CD4-positive, alpha-beta memory T cell (primary cell): ENCODE data around the gene CCDC69. TPM values are rescaled to one million over a fixed set of nuclear protein-coding genes. Genes with fewer than 3 reads are reported as not detected.

Experiments used
- CTCF ChIA-PET: fragments of 350-600 bp; sonication (Branson Sonifier 250); formaldehyde crosslinking; loops from one replicate; lab custom pipeline; 2021; ENCODE audit warnings: inconsistent platforms; ENCODE audit not compliant: partially characterized antibody; lab: Charles Lee
- POLR2A ChIA-PET: fragments of 350-600 bp; sonication (Branson Sonifier 250); formaldehyde crosslinking; loops from one replicate; lab custom pipeline; 2021; ENCODE audit not compliant: partially characterized antibody; lab: Charles Lee
- DNase-seq, 5 donors: peaks; one replicate each; pipeline versions ENCODE4 v3.0.0 to v3.0.0-alpha.2; 2020 to 2022; ENCODE audit warnings: mixed read lengths in 1 of 5
- H3K27ac ChIP-seq: one replicate; pipeline ENCODE4 v1.7.0; 2013; ENCODE audit warnings: low read depth, low read length
- H3K27me3 ChIP-seq: 2 replicates; pipeline ENCODE4 v1.7.0; 2013; ENCODE audit warnings: mild to moderate bottlenecking, low read length, moderate library complexity; ENCODE audit not compliant: insufficient read depth
- H3K36me3 ChIP-seq: 2 replicates; pipeline ENCODE4 v1.7.0; 2013; ENCODE audit warnings: mild to moderate bottlenecking, low read length, moderate library complexity; ENCODE audit not compliant: insufficient read depth
- H3K4me1 ChIP-seq: 2 replicates; pipeline ENCODE4 v1.7.0; 2013; ENCODE audit warnings: mild to moderate bottlenecking, low read length, moderate library complexity; ENCODE audit not compliant: insufficient read depth
- H3K4me3 ChIP-seq, 2 donors: one replicate each; pipeline ENCODE4 v1.7.0; 2013; ENCODE audit warnings: low read length in 2 of 2, mild to moderate bottlenecking in 1 of 2
- H3K9me3 ChIP-seq, 2 donors: one replicate each; pipeline ENCODE4 v1.7.0; 2013; ENCODE audit warnings: low read length in 2 of 2, control low read depth in 1 of 2; ENCODE audit not compliant: control insufficient read depth in 1 of 2
- H3K27ac Mint-ChIP-seq, 7 donors: one replicate each; pipeline ENCODE4 v1.8.0; 2020 to 2021; ENCODE audit warnings: mixed read lengths in 7 of 7, mild to moderate bottlenecking in 6 of 7, inconsistent platforms in 3 of 7, moderate library complexity in 3 of 7
- H3K27me3 Mint-ChIP-seq, 2 donors: one replicate each; pipeline ENCODE4 v1.8.0; 2020 to 2021; ENCODE audit warnings: mixed read lengths in 2 of 2
- H3K36me3 Mint-ChIP-seq, 2 donors: one replicate each; pipeline ENCODE4 v1.8.0; 2020 to 2021; ENCODE audit warnings: mixed read lengths in 2 of 2, inconsistent platforms in 1 of 2, mild to moderate bottlenecking in 1 of 2
- H3K4me1 Mint-ChIP-seq, 4 donors: one replicate each; pipeline ENCODE4 v1.8.0; 2020 to 2021; ENCODE audit warnings: mixed read lengths in 4 of 4, mild to moderate bottlenecking in 1 of 4
- H3K4me3 Mint-ChIP-seq, 8 donors: one replicate each; pipeline ENCODE4 v1.8.0; 2020 to 2021; ENCODE audit warnings: mixed read lengths in 8 of 8, mild to moderate bottlenecking in 7 of 8, moderate library complexity in 6 of 8, inconsistent platforms in 3 of 8
- H3K9me3 Mint-ChIP-seq, 8 donors: one replicate each; pipeline ENCODE4 v1.8.0; 2020 to 2021; ENCODE audit warnings: mixed read lengths in 8 of 8, mild to moderate bottlenecking in 5 of 8, inconsistent platforms in 3 of 8, moderate library complexity in 1 of 8
- intact Hi-C: fragments of 100-400 bp; cut with micrococcal nuclease; formaldehyde crosslinking; loops from one replicate; pipeline ENCODE4 v1.15.1; 2023
- polyA plus RNA-seq, 2 donors: library from polyadenylated mRNA; unstranded; fragments of 300-500 nt; fragmentation: Illumina TruSeq; gene quantifications; one replicate each; pipeline ENCODE4 v1.2.3, GENCODE V29; 2021
- total RNA-seq, 2 experiments: library from RNA; stranded (reverse); gene quantifications; one replicate each; pipeline ENCODE4 v1.2.3, GENCODE V29; 2021

Gene CCDC69
- total and polyA plus RNA-seq, 4 experiments from 2014 or later, result 38.9 to 93.9 (median 88.2) TPM

DNA sequence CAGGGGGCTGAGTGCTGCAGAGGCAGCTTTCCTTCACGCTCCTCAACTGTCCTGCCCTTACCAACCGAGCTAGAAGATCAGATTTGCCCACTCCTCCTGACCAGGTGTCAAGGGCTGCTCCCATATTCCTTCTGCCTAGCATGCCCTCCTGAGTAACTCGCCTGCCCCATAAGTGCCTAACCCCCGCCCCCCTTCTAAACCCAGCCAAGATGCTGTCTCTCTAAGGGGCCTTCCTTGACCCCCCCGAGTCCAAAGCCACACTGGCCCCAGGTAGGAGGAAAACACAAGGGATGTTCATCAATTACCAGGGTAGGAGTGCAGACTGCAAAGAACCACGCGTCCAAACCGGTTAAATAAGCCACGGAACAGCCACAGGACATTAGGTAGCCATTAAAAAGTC is 4.8 kb downstream of the CCDC69 start:
- Mint-ChIP-seq H3K27me3 (no peaks in the 10 kb centered on the region), H3K36me3 (peaks cover 34 to 72% of the 10 kb centered on the region in 2 donors), H3K4me1 (peaks cover 72 to 97% (median 82%) of the 10 kb centered on the region in 4 donors), H3K4me3 (peak overlapping the region in 6 of 8 donors; percentile 18 to 86 (median 51)), H3K9me3 (no peaks in the 10 kb centered on the region), H3K27ac (peak overlapping the region; percentile 86 to 95 (median 92))
- H3K9me3 ChIP-seq, result no peaks in the 10 kb centered on the region
- DNase-seq, result no peak
- POLR2A ChIA-PET, result no interaction called here
- H3K4me1 ChIP-seq, result peaks cover 92% of the 10 kb centered on the region
- intact Hi-C loops, result no loop called here
- H3K27ac ChIP-seq, result peak overlapping the region; percentile 96
- H3K27me3 ChIP-seq, result no peaks in the 10 kb centered on the region
- CTCF ChIA-PET, result interaction anchor here (1.0 to 13.2 kb wide), 4 partner anchors 21 to 93 kb away, joined by 3 to 149 read pairs (median 4); no protein-coding TSS in a partner anchor
- no peak overlapping the region for H3K4me3 ChIP-seq
- H3K36me3 ChIP-seq, result no peaks in the 10 kb centered on the region

DNA sequence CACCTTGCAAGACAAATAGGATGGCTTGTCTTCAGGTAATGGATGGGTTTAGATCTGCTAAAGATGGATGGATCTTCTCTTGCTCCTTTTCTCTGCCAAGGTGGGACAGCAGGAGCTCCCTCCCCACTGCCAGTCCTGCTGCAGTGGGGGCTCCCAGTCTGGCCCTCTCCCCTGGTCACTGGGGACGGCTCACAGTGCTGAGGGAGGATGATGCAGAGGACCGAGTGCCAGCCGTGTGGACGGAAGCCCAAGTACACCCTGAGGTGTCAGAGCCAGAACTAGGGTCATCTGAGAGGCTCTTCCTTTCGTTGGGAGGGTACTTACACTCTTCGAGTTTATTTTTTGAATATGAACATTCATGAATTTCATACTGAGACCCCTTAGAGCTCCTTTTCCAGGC is 5.7 kb downstream of the CCDC69 start:
- Mint-ChIP-seq H3K4me1 (peaks cover 76 to 98% (median 82%) of the 10 kb centered on the region in 4 donors), H3K36me3 (peaks cover 34 to 67% of the 10 kb centered on the region in 2 donors), H3K27me3 (no peaks in the 10 kb centered on the region), H3K27ac (peak overlapping the region; percentile 85 to 95 (median 92)), H3K4me3 (peak overlapping the region in 6 of 8 donors; percentile 7 to 86 (median 46)), H3K9me3 (no peaks in the 10 kb centered on the region)
- H3K4me3 ChIP-seq, result no peak overlapping the region
- POLR2A ChIA-PET, result interaction anchor here (1.0 kb wide), 2 partner anchors 12 to 53 kb away, joined by 3 read pairs; no protein-coding TSS in a partner anchor
- no peaks in the 10 kb centered on the region for H3K9me3 ChIP-seq
- H3K4me1 ChIP-seq, result peaks cover 100% of the 10 kb centered on the region
- H3K27me3 ChIP-seq, result no peaks in the 10 kb centered on the region
- CTCF ChIA-PET, result interaction anchor here (1.3 to 13.2 kb wide), 2 partner anchors 22 to 92 kb away, joined by 4 to 149 read pairs; no protein-coding TSS in a partner anchor
- peak overlapping the region; percentile 38 for H3K27ac ChIP-seq
- no peak for DNase-seq
- intact Hi-C loops, result no loop called here
- no peaks in the 10 kb centered on the region for H3K36me3 ChIP-seq

GRCh38 chr5:151216781-151217180 is 7.1 kb downstream of the CCDC69 start:
- no peaks in the 10 kb centered on the region for H3K36me3 ChIP-seq
- Mint-ChIP-seq H3K36me3 (peaks cover 36 to 64% of the 10 kb centered on the region in 2 donors), H3K4me1 (peaks cover 75 to 96% (median 83%) of the 10 kb centered on the region in 4 donors), H3K27me3 (no peaks in the 10 kb centered on the region), H3K27ac (peak overlapping the region; percentile 82 to 99 (median 89)), H3K4me3 (peak overlapping the region in 6 of 8 donors; percentile 10 to 75 (median 55)), H3K9me3 (no peaks in the 10 kb centered on the region)
- no peaks in the 10 kb centered on the region for H3K27me3 ChIP-seq
- ChIA-PET POLR2A (interaction anchor here (1.0 kb wide), 1 partner anchor 36 kb away, joined by 3 read pairs; no protein-coding TSS in a partner anchor), CTCF (interaction anchor here (0.6 to 7.1 kb wide), 2 partner anchors 22 to 91 kb away, joined by 4 to 49 read pairs; no protein-coding TSS in a partner anchor)
- no peaks in the 10 kb centered on the region for H3K9me3 ChIP-seq
- H3K27ac ChIP-seq, result no peak overlapping the region
- H3K4me3 ChIP-seq, result no peak overlapping the region
- no peak for DNase-seq
- intact Hi-C loops, result no loop called here
- peaks cover 99% of the 10 kb centered on the region for H3K4me1 ChIP-seq

- intact Hi-C loops, result loop anchor here (2.0 kb wide), 2 partner anchors 17 to 59 kb away; partner anchors contain the start of gene ANXA6
- CTCF ChIA-PET, result interaction anchor here (1.3 to 7.1 kb wide), 5 partner anchors 8 to 100 kb away, joined by 5 to 81 read pairs (median 10); partner anchors contain the start of genes CCDC69 and GM2A
These were observed 8.4 kb downstream of the CCDC69 start for GRCh38 chr5:151215546-151215880.

DNA sequence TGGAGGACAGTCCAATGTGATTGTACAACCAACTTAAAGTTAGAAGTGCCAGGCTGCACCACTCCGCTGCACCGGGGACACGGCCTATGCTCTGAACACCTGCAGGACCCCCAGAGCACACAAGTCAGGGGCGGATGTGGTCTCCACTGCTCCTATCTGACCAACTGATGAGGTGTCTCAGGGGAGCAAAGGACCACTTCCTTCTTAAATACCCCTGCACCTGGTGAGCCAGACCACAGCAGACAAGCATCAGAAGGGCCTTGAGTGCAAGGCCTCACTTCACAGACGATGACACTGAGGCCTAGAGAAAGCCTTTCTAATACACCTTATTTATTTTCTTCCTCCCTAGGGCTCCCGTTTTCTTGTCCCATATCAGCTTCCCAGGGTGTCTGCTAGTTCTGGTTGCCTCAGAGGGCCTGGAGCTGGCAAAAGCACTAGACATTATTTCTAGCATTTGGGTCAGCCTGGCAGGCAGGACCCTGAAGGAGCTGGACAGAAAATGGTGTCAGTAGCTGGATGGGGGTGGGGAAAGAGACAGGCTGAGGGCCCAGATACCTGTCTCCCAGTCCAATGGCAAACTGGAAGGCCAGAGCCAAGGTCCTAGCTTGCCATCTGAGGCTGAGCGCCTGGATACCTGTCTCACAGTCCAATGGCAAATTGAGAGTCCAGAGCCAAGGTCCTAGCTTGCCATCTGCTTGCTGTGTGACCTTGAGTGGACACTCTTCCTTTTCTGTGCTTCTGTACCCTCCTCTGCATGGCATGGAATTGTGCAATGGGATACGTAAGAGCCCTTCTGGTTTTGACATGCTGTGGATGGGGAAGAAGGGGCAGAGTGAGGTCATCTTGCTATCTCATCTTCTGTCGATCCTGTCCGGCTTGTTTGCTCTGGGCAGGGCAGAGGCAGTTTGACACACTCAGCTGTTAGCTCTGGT is 9.0 kb downstream of the CCDC69 start:
- peak overlapping the region; percentile 13 to 49 for H3K4me3 ChIP-seq
- H3K4me1 ChIP-seq, result peaks cover 98% of the 10 kb centered on the region
- POLR2A ChIA-PET, result interaction anchor here (0.8 to 6.4 kb wide), 24 partner anchors 8 to 514 kb away, joined by 3 to 335 read pairs (median 6); partner anchors contain the start of genes ANXA6, CCDC69, GM2A and RBM22
- peaks cover 64 to 93% (median 76%) of the 10 kb centered on the region in 4 donors for H3K4me1 Mint-ChIP-seq
- peaks cover 32 to 53% of the 10 kb centered on the region in 2 donors for H3K36me3 Mint-ChIP-seq
- no peaks in the 10 kb centered on the region for H3K9me3 Mint-ChIP-seq
- H3K27ac Mint-ChIP-seq, result peak overlapping the region; percentile 86 to 99 (median 95)
- DNase-seq, result peak in 3 of 5 donors; percentile 39 to 68 (median 39)
- H3K4me3 Mint-ChIP-seq, result peak overlapping the region; percentile 86 to 95 (median 88)
- H3K36me3 ChIP-seq, result no peaks in the 10 kb centered on the region
- no peaks in the 10 kb centered on the region for H3K27me3 ChIP-seq
- H3K9me3 ChIP-seq, result no peaks in the 10 kb centered on the region
- H3K27me3 Mint-ChIP-seq, result no peaks in the 10 kb centered on the region
- CTCF ChIA-PET, result interaction anchor here (1.1 to 7.1 kb wide), 13 partner anchors 9 to 99 kb away, joined by 5 to 81 read pairs (median 8); partner anchors contain the start of genes CCDC69 and GM2A
- peak overlapping the region; percentile 90 for H3K27ac ChIP-seq
- intact Hi-C loops, result loop anchor here (1.0 to 2.0 kb wide), 4 partner anchors 8 to 58 kb away; partner anchors contain the start of gene ANXA6

More at GRCh38 chr5:151215546-151215880, 8.4 kb downstream of the CCDC69 start:
- Histone ChIP-seq H3K4me3 (peak overlapping the region; percentile 9 to 49), H3K36me3 (no peaks in the 10 kb centered on the region), H3K27ac (peak overlapping the region; percentile 90), H3K27me3 (no peaks in the 10 kb centered on the region), H3K9me3 (no peaks in the 10 kb centered on the region), H3K4me1 (peaks cover 99% of the 10 kb centered on the region)
- Mint-ChIP-seq H3K27ac (peak overlapping the region; percentile 86 to 99 (median 95)), H3K27me3 (no peaks in the 10 kb centered on the region), H3K4me1 (peaks cover 70 to 96% (median 81%) of the 10 kb centered on the region in 4 donors), H3K9me3 (no peaks in the 10 kb centered on the region), H3K36me3 (peaks cover 36 to 60% of the 10 kb centered on the region in 2 donors), H3K4me3 (peak overlapping the region; percentile 49 to 95 (median 88))
- POLR2A ChIA-PET, result interaction anchor here (1.0 to 6.4 kb wide), 6 partner anchors 8 to 135 kb away, joined by 4 to 335 read pairs (median 46); partner anchors contain the start of genes CCDC69, GM2A and TNIP1
- DNase-seq, result no peak

DNA sequence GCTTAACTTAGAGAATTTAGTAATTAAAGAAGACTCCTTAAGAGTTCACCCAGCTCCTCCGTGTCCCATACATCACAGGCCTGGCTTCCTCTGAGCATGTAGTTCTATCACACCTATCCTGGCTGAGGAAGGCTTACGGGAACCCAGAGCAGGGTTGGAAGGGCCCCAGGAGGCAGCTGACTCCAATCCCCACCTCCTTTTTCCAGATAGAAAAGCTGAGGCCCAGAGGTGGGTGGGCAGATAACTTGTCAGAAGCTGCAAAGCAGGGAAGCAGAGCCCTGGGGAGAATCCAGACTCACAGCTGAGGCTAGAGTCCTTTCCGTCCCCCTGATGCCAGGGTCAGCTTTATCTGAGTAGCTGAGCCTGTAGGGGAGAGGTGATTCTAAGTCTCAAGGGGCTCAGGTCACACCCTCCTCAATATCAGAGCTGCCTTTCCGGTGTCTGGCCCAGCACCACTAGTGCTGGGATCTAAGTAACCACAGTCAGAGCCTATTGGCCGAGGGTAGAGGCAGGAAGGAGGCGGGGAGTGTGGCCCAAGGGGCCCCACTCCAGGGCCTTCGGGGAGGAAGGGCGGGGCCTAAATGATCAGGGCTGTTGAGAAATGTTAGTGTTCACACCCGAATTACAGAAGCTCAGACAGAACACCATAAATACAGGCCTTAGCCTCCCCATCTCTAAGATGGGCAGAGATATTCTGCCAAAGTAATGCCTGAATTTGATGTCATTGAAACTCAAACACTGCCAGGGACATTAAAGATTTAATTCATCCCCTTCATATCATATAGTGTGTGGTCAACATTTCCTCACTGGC is 9.9 kb downstream of the CCDC69 start:
- H3K4me1 Mint-ChIP-seq, result peaks cover 66 to 93% (median 76%) of the 10 kb centered on the region in 4 donors
- intact Hi-C loops, result loop anchor here (1.0 to 2.0 kb wide), 4 partner anchors 9 to 57 kb away; partner anchors contain the start of gene ANXA6
- ChIA-PET POLR2A (interaction anchor here (0.8 to 6.4 kb wide), 29 partner anchors 9 to 513 kb away, joined by 3 to 335 read pairs (median 5); partner anchors contain the start of genes ANXA6, CCDC69, DCTN4 and GM2A), CTCF (interaction anchor here (0.9 to 7.1 kb wide), 15 partner anchors 10 to 99 kb away, joined by 3 to 81 read pairs (median 6); partner anchors contain the start of genes CCDC69 and GM2A)
- H3K27me3 Mint-ChIP-seq, result no peaks in the 10 kb centered on the region
- Histone ChIP-seq H3K27me3 (no peaks in the 10 kb centered on the region), H3K27ac (peak overlapping the region; percentile 90), H3K9me3 (no peaks in the 10 kb centered on the region), H3K4me1 (peaks cover 98% of the 10 kb centered on the region), H3K36me3 (no peaks in the 10 kb centered on the region), H3K4me3 (peak overlapping the region; percentile 49 to 85)
- peak overlapping the region; percentile 86 to 99 (median 95) for H3K27ac Mint-ChIP-seq
- H3K9me3 Mint-ChIP-seq, result no peaks in the 10 kb centered on the region
- DNase-seq, result peak; percentile 83 to 92 (median 84)
- peaks cover 26 to 46% of the 10 kb centered on the region in 2 donors for H3K36me3 Mint-ChIP-seq
- peak overlapping the region; percentile 86 to 95 (median 88) for H3K4me3 Mint-ChIP-seq
